KBM-7 (cell line): Measurements from ENCODE around the gene PITPNC1.
"Not testable (repeated sequence)": the region's sequence is repeated elsewhere in the genome, so short reads cannot be mapped to it uniquely, and the experiment has no call there.

Source experiments
- DNase-seq: peaks from one replicate; pipeline ENCODE4 v3.0.0-alpha.2; 2015
- in situ Hi-C: fragments of 300-500 bp; cut with MboI; formaldehyde crosslinking; loops from 2 replicates; pipeline ENCODE4 v1.14.3; 2020; ENCODE audit warnings: low sequenced_read_pairs, low pct_unique_long_range_greater_than_20kb, mixed read lengths

Gene PITPNC1

GRCh38 chr17:67422296-67422695 lies 45.2 kb downstream of the PITPNC1 start:
- DNase-seq, in situ Hi-C loops: not testable (repeated sequence)

- in situ Hi-C loops: no loop called here
- no peak for DNase-seq
These were observed 45.8 kb downstream of the PITPNC1 start for GRCh38 chr17:67422897-67423296.

GRCh38 chr17:67425571-67426160 lies 48.6 kb downstream of the PITPNC1 start:
- DNase-seq: no peak
- in situ Hi-C loops: no loop called here

- DNase-seq: no peak
- in situ Hi-C loops: no loop called here
These were observed 50.3 kb downstream of the PITPNC1 start for GRCh38 chr17:67427424-67427823.

GRCh38 chr17:67430515-67430914 lies 53.4 kb downstream of the PITPNC1 start:
- in situ Hi-C loops, DNase-seq: not testable (repeated sequence)

- DNase-seq: peak; percentile 48
- in situ Hi-C loops: no loop called here
These were observed 54.4 kb downstream of the PITPNC1 start for GRCh38 chr17:67431249-67432015.

GRCh38 chr17:67433248-67433924 lies 56.3 kb downstream of the PITPNC1 start:
- no peak for DNase-seq
- in situ Hi-C loops: no loop called here

GRCh38 chr17:67434061-67434525 lies 57.0 kb downstream of the PITPNC1 start:
- peak; percentile 87 for DNase-seq
- in situ Hi-C loops: no loop called here

GRCh38 chr17:67435122-67435521 lies 58.0 kb downstream of the PITPNC1 start:
- DNase-seq: peak; percentile 80

GRCh38 chr17:67435786-67436185 lies 58.7 kb downstream of the PITPNC1 start:
- in situ Hi-C loops: no loop called here
- no peak for DNase-seq

More at GRCh38 chr17:67435122-67435521, 58.0 kb downstream of the PITPNC1 start:
- in situ Hi-C loops: no loop called here

GRCh38 chr17:67436233-67436632 lies 59.2 kb downstream of the PITPNC1 start:
- in situ Hi-C loops: no loop called here
- no peak for DNase-seq

GRCh38 chr17:67438667-67439066 lies 61.6 kb downstream of the PITPNC1 start:
- in situ Hi-C loops: no loop called here
- DNase-seq: no peak

- DNase-seq: no peak
- in situ Hi-C loops: no loop called here
These were observed 62.2 kb downstream of the PITPNC1 start for GRCh38 chr17:67439269-67439668.

GRCh38 chr17:67440277-67441051 lies 63.4 kb downstream of the PITPNC1 start:
- DNase-seq: no peak

GRCh38 chr17:67441052-67441895 lies 64.2 kb downstream of the PITPNC1 start:
- DNase-seq: peak; percentile 52

More at GRCh38 chr17:67440277-67441051, 63.4 kb downstream of the PITPNC1 start:
- in situ Hi-C loops: no loop called here

GRCh38 chr17:67441896-67442219 lies 64.8 kb downstream of the PITPNC1 start:
- DNase-seq: no peak
- in situ Hi-C loops: no loop called here

More at GRCh38 chr17:67441052-67441895, 64.2 kb downstream of the PITPNC1 start:
- in situ Hi-C loops: no loop called here

GRCh38 chr17:67442787-67443624 lies 65.9 kb downstream of the PITPNC1 start:
- no peak for DNase-seq
- in situ Hi-C loops: no loop called here
